HCT116 (cell line): ENCODE data around the gene CD70. TPM values are rescaled to one million over a fixed set of nuclear protein-coding genes. Genes with fewer than 3 reads are reported as not detected.

Experiments used
- ATF3 ChIP-seq: IDR thresholded peaks from 2 replicates; pipeline ENCODE4 v1.6.1; 2012
- EZH2phosphoT487 ChIP-seq: fragments of 200-600 bp; IDR thresholded peaks from 2 replicates; pipeline ENCODE4 v1.6.1; 2018; ENCODE audit warnings: antibody characterized with exemption, borderline replicate concordance
- POLR2A ChIP-seq: IDR thresholded peaks from 2 replicates; pipeline ENCODE4 v1.7.0; 2011; ENCODE audit warnings: borderline replicate concordance; ENCODE audit not compliant: insufficient read depth, insufficient read length; ENCODE audit errors: extremely low read depth
- SP1 ChIP-seq: IDR thresholded peaks from 2 replicates; pipeline ENCODE4 v1.6.1; 2012; ENCODE audit warnings: low read depth
- total RNA-seq: library from RNA; stranded (reverse); gene quantifications from one replicate; pipeline ENCODE4 v1.2.1, GENCODE V29; 2021; ENCODE audit not compliant: unreplicated experiment
- TF ChIP-seq, protein P1 (sequence below): IDR thresholded peaks from 2 replicates; pipeline ENCODE4 v1.6.1; 2011; ENCODE audit warnings: mild to moderate bottlenecking, low read length, moderate library complexity; ENCODE audit not compliant: insufficient replicate concordance; ENCODE audit errors: extremely low read depth

CD70 gene
- total RNA-seq, 1 experiment from 2014 or later, result 2.1 TPM

DNA sequence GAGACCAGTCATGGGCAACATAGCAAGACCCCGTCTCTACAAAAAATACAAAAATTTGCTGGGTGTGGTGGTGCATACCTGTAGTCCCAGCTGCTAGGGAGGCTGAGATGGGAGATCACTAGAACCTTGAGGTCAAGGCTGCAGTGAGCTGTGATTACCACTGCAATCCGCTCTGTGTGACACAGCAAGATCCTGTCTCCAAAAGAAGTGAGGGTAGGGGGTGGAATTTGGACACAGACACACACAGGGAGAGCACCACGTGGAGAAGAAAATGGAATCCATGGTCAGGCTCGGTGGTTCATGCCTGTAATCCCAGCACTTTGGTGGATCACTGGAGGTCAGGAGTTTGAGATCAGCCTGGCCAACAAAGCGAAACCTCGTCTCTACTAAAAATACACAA, 51.4 kb downstream of the CD70 start (continued):
- TF ChIP-seq, protein P1, sequence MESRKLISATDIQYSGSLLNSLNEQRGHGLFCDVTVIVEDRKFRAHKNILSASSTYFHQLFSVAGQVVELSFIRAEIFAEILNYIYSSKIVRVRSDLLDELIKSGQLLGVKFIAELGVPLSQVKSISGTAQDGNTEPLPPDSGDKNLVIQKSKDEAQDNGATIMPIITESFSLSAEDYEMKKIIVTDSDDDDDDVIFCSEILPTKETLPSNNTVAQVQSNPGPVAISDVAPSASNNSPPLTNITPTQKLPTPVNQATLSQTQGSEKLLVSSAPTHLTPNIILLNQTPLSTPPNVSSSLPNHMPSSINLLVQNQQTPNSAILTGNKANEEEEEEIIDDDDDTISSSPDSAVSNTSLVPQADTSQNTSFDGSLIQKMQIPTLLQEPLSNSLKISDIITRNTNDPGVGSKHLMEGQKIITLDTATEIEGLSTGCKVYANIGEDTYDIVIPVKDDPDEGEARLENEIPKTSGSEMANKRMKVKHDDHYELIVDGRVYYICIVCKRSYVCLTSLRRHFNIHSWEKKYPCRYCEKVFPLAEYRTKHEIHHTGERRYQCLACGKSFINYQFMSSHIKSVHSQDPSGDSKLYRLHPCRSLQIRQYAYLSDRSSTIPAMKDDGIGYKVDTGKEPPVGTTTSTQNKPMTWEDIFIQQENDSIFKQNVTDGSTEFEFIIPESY, result no peak
- TF ChIP-seq ATF3, result no peak
- TF ChIP-seq SP1, result no peak
- no peak for TF ChIP-seq EZH2phosphoT487
- TF ChIP-seq POLR2A, result no peak
- TF ChIP-seq, all 23 proteins: peak for 0

Other genes with a start within 250 kb of the CD70 start
- gene CLPP, start 229.6 kb downstream of the CD70 start, total RNA-seq, result 116 TPM
- 57.1 TPM for gene ALKBH7, start 218.4 kb downstream of the CD70 start, total RNA-seq
- gene PSPN, start 215.2 kb downstream of the CD70 start, total RNA-seq, result 3.4 TPM
- gene GTF2F1, start 198.0 kb downstream of the CD70 start, total RNA-seq, result 82.0 TPM
- 553 TPM for gene KHSRP, start 166.3 kb downstream of the CD70 start, total RNA-seq
- gene SLC25A41, start 157.4 kb downstream of the CD70 start, total RNA-seq, result 0.93 TPM
- gene SLC25A23, start 131.4 kb downstream of the CD70 start, total RNA-seq, result 89.5 TPM
- gene CRB3, start 126.9 kb downstream of the CD70 start, total RNA-seq, result 40.5 TPM
- gene DENND1C, start 109.4 kb downstream of the CD70 start, total RNA-seq, result 0.54 TPM
- gene TUBB4A, start 88.8 kb downstream of the CD70 start, total RNA-seq, result 32.5 TPM
- 25.1 TPM for gene TNFSF9, start 60.1 kb downstream of the CD70 start, total RNA-seq
- gene TNFSF14, start 79.0 kb upstream of the CD70 start, total RNA-seq, result 0.22 TPM
- 7.0 TPM for gene C3, start 129.5 kb upstream of the CD70 start, total RNA-seq
- 75.0 TPM for gene GPR108, start 146.4 kb upstream of the CD70 start, total RNA-seq
- 111 TPM for gene TRIP10, start 148.5 kb upstream of the CD70 start, total RNA-seq
- gene SH2D3A, start 176.3 kb upstream of the CD70 start, total RNA-seq, result 75.7 TPM
- 20.6 TPM for gene VAV1, start 181.6 kb upstream of the CD70 start, total RNA-seq